HG03460 (cell line): ENCODE measurements around the gene GRM8.

Experiments
- ATAC-seq: cut with Tn5 transposase; IDR thresholded peaks from one replicate; pipeline ENCODE4 v1.9.1; 2021; ENCODE audit not compliant: unreplicated experiment

The GRM8 gene

GRCh38 chr7:127231415-127231814 lies 21.3 kb downstream of the GRM8 start:
- ATAC-seq, result no peak

DNA sequence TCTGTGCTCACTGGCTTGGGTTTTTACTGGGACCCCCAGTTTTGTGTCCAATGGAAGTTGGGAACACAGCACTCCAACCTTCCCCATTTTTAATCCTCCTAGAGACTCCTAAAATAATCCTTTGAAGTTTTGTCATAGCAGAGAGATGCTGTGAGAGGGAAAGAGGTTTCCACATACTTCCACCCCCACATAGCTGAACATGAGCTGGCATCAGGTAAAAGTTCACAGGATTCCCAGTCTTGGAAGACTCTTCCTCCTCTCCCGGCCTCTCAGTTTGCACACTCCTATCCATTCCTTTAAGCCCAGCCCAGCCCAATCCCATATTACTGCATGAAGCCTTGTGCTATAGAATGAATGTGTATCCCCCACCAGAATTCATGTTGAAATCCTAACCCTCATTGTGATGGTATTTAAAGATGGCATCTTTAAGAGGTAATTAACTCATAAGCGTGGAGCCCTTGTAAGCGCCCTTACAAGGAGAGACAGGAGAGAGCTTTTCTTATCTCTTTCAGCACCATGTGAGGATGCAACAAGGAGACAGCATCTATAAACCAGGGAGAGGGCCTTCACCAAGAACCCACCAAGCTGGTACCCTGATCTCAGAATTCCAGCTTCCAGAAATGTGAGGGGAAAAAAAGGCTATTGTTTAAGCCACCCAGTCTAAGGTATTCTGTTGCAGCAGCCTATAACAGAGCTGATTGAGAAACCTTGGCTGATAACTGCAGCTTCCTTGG lies 22.4 kb downstream of the GRM8 start:
- ATAC-seq, result no peak

GRCh38 chr7:127226685-127227374 lies 25.9 kb downstream of the GRM8 start:
- ATAC-seq, result no peak

DNA sequence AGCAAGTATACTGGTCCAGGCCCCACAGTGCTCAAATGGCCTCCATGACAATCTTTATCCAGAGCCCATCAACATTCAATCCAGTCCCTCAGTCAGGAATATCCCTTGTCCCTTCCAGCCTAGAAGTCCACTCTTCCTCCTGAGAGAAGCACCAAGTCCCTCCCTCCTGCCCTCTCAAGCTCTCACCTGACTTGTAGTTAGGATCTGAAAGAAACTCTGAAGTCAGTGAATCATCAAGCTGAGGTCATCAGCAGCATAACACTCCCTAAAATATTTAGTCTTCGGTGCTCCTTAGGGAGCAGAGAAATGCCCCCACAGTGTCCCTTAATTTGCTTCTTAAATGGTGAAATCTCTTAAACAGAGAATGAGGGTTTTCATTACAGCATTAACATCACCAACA lies 31.0 kb downstream of the GRM8 start:
- no peak for ATAC-seq

GRCh38 chr7:127214956-127215718 lies 37.6 kb downstream of the GRM8 start:
- ATAC-seq, result no peak

- ATAC-seq, result no peak
Measured at GRCh38 chr7:127209886-127210285, 42.9 kb downstream of the GRM8 start.

- ATAC-seq, result no peak
Measured at GRCh38 chr7:127208860-127209259, 43.9 kb downstream of the GRM8 start.

- ATAC-seq, result no peak
Measured at GRCh38 chr7:127208351-127208750, 44.4 kb downstream of the GRM8 start.

GRCh38 chr7:127207806-127208205 lies 44.9 kb downstream of the GRM8 start:
- ATAC-seq, result no peak

DNA sequence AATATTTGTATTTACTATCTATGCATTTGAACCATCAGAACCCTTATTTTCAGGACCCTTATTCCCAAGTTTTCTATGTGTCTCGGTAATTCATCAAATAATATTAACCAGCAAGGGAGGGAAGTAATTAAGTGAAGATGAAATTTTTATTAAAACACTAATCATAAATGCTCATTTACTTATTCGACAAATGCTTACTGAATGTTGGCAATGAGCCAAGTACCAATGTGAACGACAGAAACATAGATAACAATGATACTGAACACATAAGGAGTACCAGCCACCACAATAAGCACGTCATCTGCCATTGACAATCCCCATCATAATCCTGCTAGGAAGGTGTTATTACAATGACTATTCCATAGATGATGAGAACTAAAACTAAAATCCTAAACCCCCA lies 45.5 kb downstream of the GRM8 start:
- no peak for ATAC-seq

DNA sequence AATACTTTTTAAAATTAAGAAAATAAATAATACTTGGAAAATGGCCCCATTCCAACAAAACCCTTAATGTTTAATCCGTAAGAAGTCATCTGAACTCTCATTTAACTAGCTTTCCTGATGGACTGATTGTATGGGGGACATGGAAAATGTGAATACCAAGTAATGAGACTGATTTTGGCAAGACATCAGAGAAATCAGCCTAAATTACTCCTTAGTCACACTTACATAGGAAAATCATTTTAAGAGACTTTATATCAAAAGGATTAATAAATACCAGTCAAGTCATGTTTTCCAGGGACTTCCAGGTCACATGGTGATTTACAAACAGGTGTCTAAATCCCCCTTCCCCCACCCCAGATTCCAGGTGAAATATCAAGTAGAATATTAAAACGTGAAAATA lies 58.2 kb downstream of the GRM8 start:
- no peak for ATAC-seq

GRCh38 chr7:127189886-127190285 lies 62.9 kb downstream of the GRM8 start:
- ATAC-seq, result no peak

DNA sequence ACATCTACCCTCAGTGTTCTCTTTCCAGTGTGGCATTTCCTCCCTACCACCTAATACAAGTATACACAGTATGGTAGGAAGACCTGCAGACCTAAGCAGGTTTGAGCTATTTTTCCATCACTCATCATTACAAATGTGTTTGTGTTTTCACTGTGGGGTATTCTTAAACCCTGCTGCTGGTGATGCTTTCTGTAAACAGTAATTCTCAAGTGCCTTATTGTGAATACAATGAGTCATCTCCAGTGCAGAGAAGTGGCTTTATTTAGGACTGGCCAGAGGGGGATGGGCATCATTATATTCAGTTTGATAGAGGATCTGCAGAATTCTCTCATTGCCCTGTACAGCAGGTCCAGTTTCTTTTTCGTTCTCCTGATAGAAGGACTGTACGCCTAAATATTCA lies 63.7 kb downstream of the GRM8 start:
- no peak for ATAC-seq

- no peak for ATAC-seq
Measured at GRCh38 chr7:127187740-127188139, 65.0 kb downstream of the GRM8 start.

GRCh38 chr7:127186686-127187085 lies 66.1 kb downstream of the GRM8 start:
- no peak for ATAC-seq

DNA sequence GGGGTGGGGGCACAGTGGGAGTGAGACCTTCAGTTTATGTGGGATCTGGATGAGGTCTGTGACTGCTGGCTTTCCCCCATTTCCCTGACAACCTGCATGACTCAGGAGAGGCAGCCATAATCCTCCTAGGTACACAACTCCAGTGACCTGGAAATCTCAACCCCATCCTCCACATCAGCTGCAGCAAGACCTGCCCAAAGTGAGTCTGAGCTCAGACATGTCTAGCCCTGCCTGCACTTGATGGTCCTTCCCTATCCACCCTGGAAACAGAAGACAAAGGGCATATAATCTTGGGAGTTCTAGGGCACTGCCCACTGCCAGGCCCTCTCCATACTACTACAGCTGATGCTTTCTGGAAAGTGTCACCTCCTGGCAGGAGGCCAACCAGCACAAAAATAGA lies 75.6 kb downstream of the GRM8 start:
- no peak for ATAC-seq

DNA sequence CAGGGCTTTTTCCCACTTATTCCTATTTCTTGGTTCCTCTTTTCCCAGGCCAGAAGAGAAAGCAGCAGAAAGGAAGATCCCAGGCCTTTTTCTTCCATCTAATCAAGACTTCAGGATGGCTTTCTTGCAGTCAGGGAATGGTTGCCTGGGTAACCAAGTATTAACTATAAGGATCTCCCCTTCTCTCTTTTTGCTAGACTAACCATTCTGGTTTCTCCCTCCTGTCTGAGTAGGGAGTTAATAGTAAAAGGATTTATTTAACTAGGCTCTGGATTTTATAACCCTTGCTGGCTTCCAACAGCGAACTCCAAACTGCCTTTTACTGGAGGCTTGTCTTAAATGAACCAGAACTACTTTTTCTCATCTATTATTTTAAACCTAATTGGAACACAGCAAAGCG lies 90.4 kb downstream of the GRM8 start:
- no peak for ATAC-seq

- no peak for ATAC-seq
Measured at GRCh38 chr7:127158659-127159058, 94.1 kb downstream of the GRM8 start.

- no peak for ATAC-seq
Measured at GRCh38 chr7:127154958-127155357, 97.8 kb downstream of the GRM8 start.

GRCh38 chr7:127154101-127154500 lies 98.6 kb downstream of the GRM8 start:
- no peak for ATAC-seq

GRCh38 chr7:127153315-127153714 lies 99.4 kb downstream of the GRM8 start:
- ATAC-seq, result no peak

DNA sequence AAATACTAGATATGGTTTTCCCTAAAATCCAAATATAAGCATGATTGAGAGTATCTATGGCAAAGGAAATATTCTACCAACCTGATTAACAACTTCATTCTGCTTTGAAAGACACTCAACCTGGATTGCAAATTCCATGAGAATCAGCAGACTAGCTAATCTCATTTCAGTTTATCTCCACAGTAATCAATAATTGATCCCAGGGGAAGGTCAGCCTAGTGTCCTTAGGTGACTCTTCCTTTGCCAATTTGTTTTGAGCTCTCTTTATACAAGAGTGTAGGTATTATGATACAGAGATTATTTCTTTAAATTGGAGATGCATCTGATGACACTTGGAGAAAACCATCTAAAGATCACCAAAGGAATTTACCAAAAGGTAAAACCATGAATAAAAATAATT lies 100.3 kb downstream of the GRM8 start:
- no peak for ATAC-seq
